ENCODE measurements around the gene ZNF607. TPM values are rescaled to one million over a fixed set of nuclear protein-coding genes. Genes with fewer than 3 reads are reported as not detected.
"Not testable (repeated sequence)": the region's sequence is repeated elsewhere in the genome, so short reads cannot be mapped to it uniquely, and the experiment has no call there.

Gene ZNF607
- total RNA-seq, result 3.0 and 11.4 TPM in 2 replicates

DNA sequence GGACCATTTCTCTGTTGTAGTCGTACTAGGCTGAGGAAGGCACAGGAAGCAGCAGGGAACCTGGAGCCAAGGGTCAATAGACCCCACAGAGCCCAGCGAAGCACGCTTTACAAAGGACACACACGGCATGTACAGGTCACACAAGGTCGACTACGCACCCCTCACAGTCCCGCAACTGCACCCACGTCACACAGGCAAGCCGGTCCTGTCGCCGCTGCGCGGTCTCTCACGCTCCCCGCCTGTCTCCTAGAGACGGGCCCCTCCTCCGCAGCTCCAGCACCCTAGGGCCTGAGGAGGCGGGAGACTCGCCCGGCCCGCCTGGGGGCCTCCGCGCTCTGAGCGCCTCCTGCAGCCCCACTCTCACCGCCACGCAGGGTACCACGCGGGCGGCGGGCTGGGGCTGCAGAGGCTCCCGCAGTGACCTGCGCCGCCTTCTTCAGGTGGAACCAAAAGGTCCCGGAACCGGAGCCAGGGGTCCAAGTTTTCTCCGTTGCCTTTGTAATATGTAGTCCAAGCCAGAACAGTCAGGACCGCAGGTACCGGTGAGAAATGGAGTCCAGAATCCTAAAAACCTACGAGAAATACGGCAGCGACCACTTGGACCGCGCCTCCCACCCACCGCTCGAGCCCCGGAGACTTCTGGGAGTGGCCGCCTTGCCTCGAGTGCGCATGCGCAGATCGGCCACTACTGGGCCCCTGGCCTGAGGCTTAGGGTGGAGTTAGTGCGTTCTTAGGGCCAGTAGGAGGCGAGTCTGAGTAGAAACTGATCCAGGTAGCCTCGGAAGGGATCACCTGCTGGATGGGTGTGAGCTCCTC is at the start of gene ZNF607:
Gene ZNF607, minus strand, starts transcription at position 651 of the 816 bp plus-strand sequence. CDS start 8,143 bp downstream, outside the sequence.
- DNase-seq (ENCODE audit: low read depth), result peak; percentile 86

GRCh38 chr19:37763488-37763887 is 43.9 kb upstream of the ZNF607 start:
- no peak for DNase-seq (ENCODE audit: low read depth)

DNA sequence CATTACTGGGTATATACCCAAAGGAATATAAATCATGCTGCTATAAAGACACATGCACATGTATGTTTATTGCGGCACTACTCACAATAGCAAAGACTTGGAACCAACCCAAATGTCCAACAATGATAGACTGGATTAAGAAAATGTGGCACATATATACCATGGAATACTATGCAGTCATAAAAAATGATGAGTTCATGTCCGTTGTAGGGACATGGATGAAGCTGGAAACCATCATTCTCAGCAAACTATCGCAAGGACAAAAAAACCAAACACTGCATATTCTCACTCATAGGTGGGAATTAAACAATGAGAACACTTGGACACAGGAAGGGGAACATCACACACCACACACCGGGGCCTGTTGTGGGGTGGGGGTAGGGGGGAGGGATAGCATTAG is 38.1 kb upstream of the ZNF607 start:
- DNase-seq (ENCODE audit: low read depth), result not testable (repeated sequence)

DNA sequence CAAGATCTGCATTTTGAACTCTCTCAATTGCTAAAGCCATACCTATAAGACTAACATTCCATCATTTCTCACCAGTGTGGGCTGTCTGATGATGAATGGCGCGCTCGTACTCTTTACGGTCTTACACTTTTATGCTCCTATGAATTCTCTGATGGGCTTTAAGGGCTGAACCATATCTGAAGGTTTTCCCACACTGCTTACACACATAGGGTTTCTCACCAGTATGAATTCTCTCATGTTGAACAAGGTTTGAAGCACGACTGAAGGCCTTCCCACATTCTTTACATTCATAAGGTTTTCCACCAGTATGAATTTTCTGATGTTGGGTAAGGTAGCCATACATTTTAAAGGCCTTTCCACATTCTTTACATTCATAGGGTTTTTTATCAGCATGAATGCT is 18.8 kb upstream of the ZNF607 start:
- DNase-seq (ENCODE audit: low read depth), result no peak

GRCh38 chr19:37725181-37725580 is 5.6 kb upstream of the ZNF607 start:
- no peak for DNase-seq (ENCODE audit: low read depth)

GRCh38 chr19:37719927-37720265 is 335 bp upstream of the ZNF607 start:
- DNase-seq (ENCODE audit: low read depth), result no peak

DNA sequence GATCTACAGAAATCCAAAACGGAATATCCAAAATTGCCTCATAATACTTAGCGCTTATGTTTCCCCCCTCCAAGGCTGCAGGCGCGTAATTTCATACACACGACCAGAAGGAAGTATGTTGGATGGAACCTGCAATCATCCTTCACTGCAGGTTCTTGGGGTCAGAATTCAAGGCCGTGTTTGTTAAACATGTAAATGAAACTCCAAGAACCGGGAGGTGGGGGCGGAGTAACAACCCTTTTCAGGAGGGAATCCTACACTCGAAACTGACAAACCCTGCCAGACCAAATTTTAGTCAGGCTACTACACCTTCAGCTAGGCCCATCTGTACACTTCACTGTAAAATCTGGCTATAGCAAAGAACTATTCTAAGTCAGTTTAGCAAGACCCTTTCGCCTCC is 1.3 kb downstream of the ZNF607 start:
- no peak for DNase-seq (ENCODE audit: low read depth)

DNA sequence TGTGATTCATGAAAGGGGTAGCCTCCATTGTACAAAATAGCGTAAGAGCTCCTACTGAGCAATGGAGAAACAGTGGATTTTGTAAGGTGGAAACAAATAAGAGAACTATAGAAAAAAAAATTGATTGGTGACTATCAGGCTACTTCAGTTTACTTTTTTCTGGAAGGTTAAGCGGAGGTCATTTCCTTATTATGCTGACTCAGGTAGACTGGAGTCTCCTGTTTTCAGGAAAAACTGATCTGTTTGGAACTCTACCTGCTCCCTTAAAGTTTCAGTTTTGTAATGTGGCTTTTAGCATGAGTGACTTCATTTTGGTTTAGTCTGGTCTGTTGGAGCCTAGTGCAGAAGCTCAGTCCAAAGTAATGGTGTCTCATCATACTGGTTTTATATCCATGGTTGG is 3.4 kb downstream of the ZNF607 start:
- DNase-seq (ENCODE audit: low read depth), result no peak

- no peak for DNase-seq (ENCODE audit: low read depth)
These were observed 13.4 kb downstream of the ZNF607 start for GRCh38 chr19:37706052-37706605.

GRCh38 chr19:37699057-37699456 is 20.5 kb downstream of the ZNF607 start:
- DNase-seq (ENCODE audit: low read depth), result peak; percentile 6

DNA sequence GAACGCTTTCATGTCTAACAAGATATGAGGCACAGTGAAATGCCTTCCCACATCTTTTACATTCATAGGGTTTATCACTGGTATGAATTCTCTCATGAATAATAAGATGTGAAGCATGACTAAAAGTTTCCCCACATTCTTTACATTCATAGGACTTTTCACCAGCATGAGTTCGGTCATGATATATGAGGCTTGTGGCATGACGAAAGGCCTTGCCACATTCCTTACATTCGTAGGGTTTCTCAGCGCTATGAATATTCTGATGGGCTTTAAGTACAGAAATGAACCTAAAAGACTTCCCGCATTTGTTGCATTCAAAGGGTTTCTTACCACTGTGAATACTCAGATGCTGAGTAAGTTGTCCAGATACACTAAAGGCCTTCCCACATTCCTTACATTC is 21.3 kb downstream of the ZNF607 start:
- DNase-seq (ENCODE audit: low read depth), result no peak

GRCh38 chr19:37695144-37695899 is 24.2 kb downstream of the ZNF607 start:
- no peak for DNase-seq (ENCODE audit: low read depth)

- DNase-seq (ENCODE audit: low read depth), result no peak
These were observed 26.5 kb downstream of the ZNF607 start for GRCh38 chr19:37692956-37693620.

- peak; percentile 54 for DNase-seq (ENCODE audit: low read depth)
These were observed 27.6 kb downstream of the ZNF607 start for GRCh38 chr19:37691881-37692504.

DNA sequence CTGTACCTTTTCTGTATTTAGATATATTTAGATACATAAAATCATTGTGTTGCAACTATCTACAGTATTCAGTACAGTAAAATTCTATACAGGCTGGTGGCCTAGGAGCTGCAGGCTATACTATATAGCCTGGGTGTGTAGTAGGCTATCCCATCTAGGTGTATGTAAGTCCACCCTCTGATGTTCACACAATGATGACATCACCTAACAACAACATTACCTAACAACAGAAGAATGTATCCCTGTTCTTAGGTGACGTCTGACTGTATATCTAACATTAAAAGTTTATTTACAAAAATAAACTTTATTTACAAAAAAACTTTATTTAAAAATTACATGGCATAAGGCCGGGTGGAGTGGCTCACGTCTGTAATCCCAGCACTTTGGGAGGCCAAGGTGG is 36.0 kb downstream of the ZNF607 start:
- DNase-seq (ENCODE audit: low read depth), result no peak

- DNase-seq (ENCODE audit: low read depth), result no peak
These were observed 50.1 kb downstream of the ZNF607 start for GRCh38 chr19:37669450-37669914.

GRCh38 chr19:37657157-37657556 is 62.4 kb downstream of the ZNF607 start:
- DNase-seq (ENCODE audit: low read depth), result not testable (repeated sequence)

- DNase-seq (ENCODE audit: low read depth), result peak; percentile 55
These were observed 63.7 kb downstream of the ZNF607 start for GRCh38 chr19:37655689-37656371.

DNA sequence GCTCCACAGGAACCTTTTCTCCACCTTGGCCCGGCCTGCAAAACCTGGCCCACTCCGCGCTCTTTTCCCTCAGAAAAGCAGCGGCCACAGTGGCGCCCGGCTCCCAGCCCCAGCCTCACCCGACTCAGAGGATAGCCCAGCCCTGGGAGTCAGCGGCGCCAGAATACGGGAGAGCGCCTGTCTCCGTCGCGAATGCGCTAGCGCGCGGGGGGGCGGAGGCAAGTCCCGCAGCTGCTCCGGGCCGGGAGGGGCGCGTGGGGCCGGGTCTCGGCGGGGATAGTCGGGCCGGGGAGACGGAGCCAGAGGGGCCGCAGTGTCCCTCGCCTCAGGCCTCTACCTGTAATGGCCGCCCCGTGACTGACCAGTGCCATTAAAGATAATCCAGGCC is 64.3 kb downstream of the ZNF607 start, which contains the start of gene ZFP30:
Gene ZFP30, minus strand, starts transcription at position 165 of the 388 bp plus-strand sequence. CDS start 7,643 bp downstream, outside the sequence.
- DNase-seq (ENCODE audit: low read depth), result peak; percentile 53

DNA sequence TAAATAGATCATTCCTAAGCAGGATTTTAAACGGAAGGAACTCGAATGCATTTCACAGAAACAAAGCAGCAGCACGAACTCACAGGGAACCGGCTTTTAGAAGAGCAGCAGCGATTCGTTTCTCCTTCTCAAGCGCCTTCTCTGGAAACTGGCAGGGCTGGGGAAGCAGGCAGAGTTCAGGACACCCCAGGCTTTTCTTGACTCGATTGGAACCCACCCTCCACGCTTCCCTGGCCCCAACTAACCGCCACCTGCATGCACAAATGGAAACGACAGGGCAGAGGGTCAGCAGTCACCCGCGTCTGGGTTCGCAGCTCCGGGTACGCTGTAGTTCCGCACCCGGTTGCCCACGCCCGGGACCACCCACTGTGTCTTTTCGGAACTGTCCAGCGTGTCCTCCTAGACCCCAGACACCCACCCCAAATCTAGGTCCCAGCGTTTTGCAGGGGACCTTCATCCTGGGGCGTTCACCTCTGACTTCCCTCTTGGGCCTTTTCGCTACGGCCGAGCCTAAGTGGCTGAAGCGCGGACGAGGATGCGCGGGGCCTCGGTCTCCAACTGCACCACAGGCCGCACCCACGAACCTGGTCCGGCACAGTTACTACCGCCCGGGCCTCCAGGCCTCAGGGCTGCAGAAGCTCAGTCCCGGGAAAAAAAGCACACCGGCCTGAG is 64.8 kb downstream of the ZNF607 start:
- peak; percentile 21 for DNase-seq (ENCODE audit: low read depth)

All from renal cortical epithelial cell (primary cell).